Keratinocyte (primary cell): ENCODE data around the gene MAN1C1. TPM values are rescaled to one million over a fixed set of nuclear protein-coding genes. Genes with fewer than 3 reads are reported as not detected.

Source experiments
- DNase-seq: peaks from one replicate; pipeline ENCODE4 v3.0.0-alpha.2; 2011; ENCODE audit warnings: low read depth, missing footprints, low spot score
- FAIRE-seq: peaks from 2 replicates; lab custom pipeline; 2011; peaks lifted over from hg19 to GRCh38; lab: Jason Lieb, UNC
- H2AFZ ChIP-seq: 2 replicates; pipeline ENCODE4 v1.6.0; 2012; ENCODE audit warnings: low read length, control low read depth, inconsistent platforms; ENCODE audit not compliant: control insufficient read depth
- H3K27ac ChIP-seq: 2 replicates; pipeline ENCODE4 v1.5.1; 2011; ENCODE audit warnings: low read length; ENCODE audit not compliant: control insufficient read depth, insufficient read depth
- H3K27me3 ChIP-seq: 3 replicates; pipeline ENCODE4 v1.6.0; 2011; ENCODE audit warnings: low read length; ENCODE audit not compliant: control insufficient read depth, insufficient read depth; ENCODE audit errors: extremely low read depth
- H3K36me3 ChIP-seq, 2 experiments: 2 replicates in 1 of 2; 3 replicates in 1 of 2; pipeline ENCODE4 v1.5.1; 2011; ENCODE audit warnings: low read length in 2 of 2, mild to moderate bottlenecking in 1 of 2; ENCODE audit not compliant: control insufficient read depth in 2 of 2, insufficient read depth in 2 of 2; ENCODE audit errors: extremely low read depth in 1 of 2
- H3K4me1 ChIP-seq: 3 replicates; pipeline ENCODE4 v1.5.1; 2011; ENCODE audit warnings: low read length; ENCODE audit not compliant: control insufficient read depth, insufficient read depth; ENCODE audit errors: extremely low read depth
- H3K4me2 ChIP-seq: 3 replicates; pipeline ENCODE4 v1.6.0; 2011; ENCODE audit warnings: low read depth, low read length; ENCODE audit not compliant: control insufficient read depth, insufficient read depth; ENCODE audit errors: extremely low read depth
- H3K4me3 ChIP-seq, 3 experiments: fragments of 200-600 bp in 1 of 3; sonication (generic) in 1 of 3; 2 replicates in 2 of 3; 3 replicates in 1 of 3; pipeline ENCODE4 v1.5.1; 2011 to 2016; ENCODE audit warnings: low read length in 3 of 3, mild to moderate bottlenecking in 3 of 3, control low read depth in 2 of 3, inconsistent platforms in 1 of 3, low read depth in 1 of 3, mixed read lengths in 1 of 3, mixed run types in 1 of 3, moderate library complexity in 1 of 3; ENCODE audit not compliant: control insufficient read depth in 2 of 3, insufficient read depth in 2 of 3; ENCODE audit errors: extremely low read depth in 1 of 3
- H3K79me2 ChIP-seq: 2 replicates; pipeline ENCODE4 v1.6.0; 2012; ENCODE audit warnings: low read length; ENCODE audit not compliant: control insufficient read depth, insufficient read depth
- H3K9ac ChIP-seq: 3 replicates; pipeline ENCODE4 v1.6.0; 2011; ENCODE audit warnings: low read length; ENCODE audit not compliant: control insufficient read depth, insufficient read depth; ENCODE audit errors: extremely low read depth
- H3K9me1 ChIP-seq: 3 replicates; pipeline ENCODE4 v1.6.0; 2011; ENCODE audit warnings: low read length; ENCODE audit not compliant: control insufficient read depth, insufficient read depth; ENCODE audit errors: extremely low read depth
- H3K9me3 ChIP-seq: 2 replicates; pipeline ENCODE4 v1.5.1; 2012; ENCODE audit warnings: low read depth, low read length; ENCODE audit not compliant: control insufficient read depth
- H4K20me1 ChIP-seq: 3 replicates; pipeline ENCODE4 v1.6.0; 2011; ENCODE audit warnings: low read length; ENCODE audit not compliant: control insufficient read depth, insufficient read depth; ENCODE audit errors: extremely low read depth
- EZH2 ChIP-seq: IDR thresholded peaks from one replicate; pipeline ENCODE4 v1.6.1; 2012; ENCODE audit warnings: inconsistent platforms, mild to moderate bottlenecking, low read length, moderate library complexity
- dilution Hi-C: fragments of 300-500 bp; cut with MboI; formaldehyde crosslinking; loops from one replicate; pipeline ENCODE4 v1.7.0; 2020; ENCODE audit warnings: low sequenced_read_pairs; ENCODE audit not compliant: extremely low pct_ligation_motif_present
- polyA plus RNA-seq, 5 experiments: library from polyadenylated mRNA; depleted of rRNA in 3 of 5; stranded (reverse) in 3 of 5; stranded (forward) in 1 of 5; unstranded in 1 of 5; fragments of >200 nt; gene quantifications; 1 replicate in 1 of 5; 2 replicates in 3 of 5; 3 replicates in 1 of 5; pipeline versions ENCODE4 v1.2.1 to v1.2.3, GENCODE V29; 2011 to 2012; ENCODE audit warnings: missing spikeins in 2 of 5, low read depth in 1 of 5, low replicate concordance in 1 of 5
- TF ChIP-seq, protein P1 (sequence below), 3 experiments: IDR thresholded peaks in 1 of 3; conservative IDR thresholded peaks in 1 of 3; optimal IDR thresholded peaks in 1 of 3; 2 replicates in 2 of 3; 3 replicates in 1 of 3; pipeline versions ENCODE3 to v1.5.1; 2011; ENCODE audit warnings: low read length in 3 of 3, mild to moderate bottlenecking in 3 of 3, moderate library complexity in 2 of 3, control low read depth in 1 of 3, inconsistent platforms in 1 of 3; ENCODE audit not compliant: insufficient read depth in 2 of 3; ENCODE audit errors: extremely low read depth in 1 of 3

MAN1C1 gene
- polyA plus RNA-seq, 1 donor (not counting 4 experiments of a cell fraction or from before 2014, with no cell fraction given), result 0.07 TPM

- Histone ChIP-seq H3K4me1 (peaks cover 20% of the 10 kb centered on the region), H3K4me3 (no peak overlapping the region), H3K36me3 (peaks cover 21 to 37% of the 10 kb centered on the region in 2 experiments), H3K27me3 (no peaks in the 10 kb centered on the region), H3K9me3 (no peaks in the 10 kb centered on the region), H3K27ac (no peak overlapping the region), H3K9me1 (no peaks in the 10 kb centered on the region), H3K79me2 (peaks cover 19% of the 10 kb centered on the region), H2AFZ (no peak overlapping the region), H3K9ac (no peak overlapping the region), H3K4me2 (no peak overlapping the region), H4K20me1 (no peaks in the 10 kb centered on the region)
- dilution Hi-C loops, result no loop called here
- FAIRE-seq (no peak), DNase-seq (no peak)
- TF ChIP-seq EZH2, result no peak
- TF ChIP-seq, protein P1, sequence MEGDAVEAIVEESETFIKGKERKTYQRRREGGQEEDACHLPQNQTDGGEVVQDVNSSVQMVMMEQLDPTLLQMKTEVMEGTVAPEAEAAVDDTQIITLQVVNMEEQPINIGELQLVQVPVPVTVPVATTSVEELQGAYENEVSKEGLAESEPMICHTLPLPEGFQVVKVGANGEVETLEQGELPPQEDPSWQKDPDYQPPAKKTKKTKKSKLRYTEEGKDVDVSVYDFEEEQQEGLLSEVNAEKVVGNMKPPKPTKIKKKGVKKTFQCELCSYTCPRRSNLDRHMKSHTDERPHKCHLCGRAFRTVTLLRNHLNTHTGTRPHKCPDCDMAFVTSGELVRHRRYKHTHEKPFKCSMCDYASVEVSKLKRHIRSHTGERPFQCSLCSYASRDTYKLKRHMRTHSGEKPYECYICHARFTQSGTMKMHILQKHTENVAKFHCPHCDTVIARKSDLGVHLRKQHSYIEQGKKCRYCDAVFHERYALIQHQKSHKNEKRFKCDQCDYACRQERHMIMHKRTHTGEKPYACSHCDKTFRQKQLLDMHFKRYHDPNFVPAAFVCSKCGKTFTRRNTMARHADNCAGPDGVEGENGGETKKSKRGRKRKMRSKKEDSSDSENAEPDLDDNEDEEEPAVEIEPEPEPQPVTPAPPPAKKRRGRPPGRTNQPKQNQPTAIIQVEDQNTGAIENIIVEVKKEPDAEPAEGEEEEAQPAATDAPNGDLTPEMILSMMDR (optimal IDR thresholded peaks at IDR 0.05 in 1 of 3, IDR thresholded peaks at IDR 0.05 in 1 of 3, conservative IDR thresholded peaks at IDR 0.05 in 1 of 3; ENCODE audit: extremely low read depth in 1 of 3, insufficient read depth in 2 of 3, low read length in 3 of 3), result no peak
Measured at GRCh38 chr1:25825605-25826004, 209.0 kb downstream of the MAN1C1 start.

- DNase-seq (no peak), FAIRE-seq (no peak)
- Histone ChIP-seq H2AFZ (no peak overlapping the region), H3K27ac (no peak overlapping the region), H3K4me1 (peaks cover 11% of the 10 kb centered on the region), H3K4me2 (no peak overlapping the region), H3K27me3 (no peaks in the 10 kb centered on the region), H3K4me3 (no peak overlapping the region), H3K79me2 (peaks cover 10% of the 10 kb centered on the region), H3K36me3 (peaks cover 28 to 46% of the 10 kb centered on the region in 2 experiments), H3K9ac (no peak overlapping the region), H3K9me1 (no peaks in the 10 kb centered on the region), H4K20me1 (no peaks in the 10 kb centered on the region), H3K9me3 (no peaks in the 10 kb centered on the region)
- no peak for TF ChIP-seq EZH2
- TF ChIP-seq, protein P1 (optimal IDR thresholded peaks at IDR 0.05 in 1 of 3, IDR thresholded peaks at IDR 0.05 in 1 of 3, conservative IDR thresholded peaks at IDR 0.05 in 1 of 3; ENCODE audit: extremely low read depth in 1 of 3, insufficient read depth in 2 of 3, low read length in 3 of 3), result no peak
- dilution Hi-C loops, result no loop called here
Measured at GRCh38 chr1:25826571-25826970, 210.0 kb downstream of the MAN1C1 start.
